IMR-90 (cell line): ENCODE results near the gene VPS37B.

Experiments used
- BHLHE40 ChIP-seq: fragments of 150-350 bp; IDR thresholded peaks from 2 replicates; pipeline ENCODE4 v1.6.1; 2016; ENCODE audit warnings: mild to moderate bottlenecking, low read depth, low read length
- CEBPB ChIP-seq: IDR thresholded peaks from 2 replicates; pipeline ENCODE4 v1.6.1; 2012; ENCODE audit warnings: low read depth, low read length, improper control_type of control experiment
- CTCF ChIP-seq: conservative IDR thresholded peaks from 2 replicates; pipeline ENCODE4 v1.5.1; 2012; ENCODE audit warnings: mild to moderate bottlenecking, low read depth, low read length, improper control_type of control experiment
- ELK1 ChIP-seq: fragments of 150-350 bp; IDR thresholded peaks from 2 replicates; pipeline ENCODE4 v1.6.1; 2016; ENCODE audit warnings: low read depth, mild to moderate bottlenecking, low read length, moderate library complexity, borderline replicate concordance
- MAFK ChIP-seq: IDR thresholded peaks from 2 replicates; pipeline ENCODE4 v1.6.1; 2012; ENCODE audit warnings: low read depth, low read length, improper control_type of control experiment
- MAZ ChIP-seq: IDR thresholded peaks from 2 replicates; pipeline ENCODE4 v1.6.1; 2012; ENCODE audit warnings: low read depth, mild to moderate bottlenecking, low read length, improper control_type of control experiment, moderate library complexity, borderline replicate concordance
- NFE2L2 ChIP-seq: fragments of 150-350 bp; IDR thresholded peaks from 2 replicates; pipeline ENCODE4 v1.6.1; 2016; ENCODE audit warnings: low read depth, mild to moderate bottlenecking, low read length
- POLR2A ChIP-seq: IDR thresholded peaks from 2 replicates; pipeline ENCODE4 v1.6.1; 2012; ENCODE audit warnings: mild to moderate bottlenecking, low read depth, low read length
- RAD21 ChIP-seq: IDR thresholded peaks from 2 replicates; pipeline ENCODE4 v1.6.1; 2012; ENCODE audit warnings: low read length, improper control_type of control experiment
- SMC3 ChIP-seq: fragments of 150-350 bp; IDR thresholded peaks from 2 replicates; pipeline ENCODE4 v1.6.1; 2016; ENCODE audit warnings: low read depth, mild to moderate bottlenecking, antibody characterized with exemption, low read length, moderate library complexity

- TF ChIP-seq CTCF (no peak), ELK1 (no peak), CEBPB (no peak), POLR2A (no peak), MAFK (no peak), SMC3 (no peak), RAD21 (no peak), NFE2L2 (no peak), BHLHE40 (no peak), MAZ (no peak)
Observed at GRCh38 chr12:122887819-122888212, 8.1 kb downstream of the VPS37B start.
